Esophagus squamous epithelium (tissue), 4 donors: ENCODE results near the gene CDC40.

Experiments
- CTCF ChIP-seq, 6 experiments: fragments of 450-650 bp in 4 of 6; fragments of 200-600 bp in 2 of 6; sonication (generic) in 2 of 6; IDR thresholded peaks; one replicate each; pipeline ENCODE4 v1.5.1; 2016 to 2019; ENCODE audit warnings: antibody characterized with exemption in 6 of 6, mild to moderate bottlenecking in 4 of 6, moderate library complexity in 4 of 6
- POLR2A ChIP-seq, 4 donors: fragments of 450-650 bp; IDR thresholded peaks; one replicate each; pipeline ENCODE4 v1.6.1; 2017; ENCODE audit warnings: antibody characterized with exemption in 4 of 4, mild to moderate bottlenecking in 4 of 4, moderate library complexity in 3 of 4

GRCh38 chr6:110217266-110217665 is 37.0 kb downstream of the CDC40 start:
- TF ChIP-seq CTCF (IDR thresholded peaks at IDR 0.05) (no peak), POLR2A (IDR thresholded peaks at IDR 0.05) (no peak)
